ENCODE measurements around the gene HOMER3.
A peak's percentile ranks its signal among the peaks of the same experiment; 100 is the strongest.
"Not testable (repeated sequence)": the region's sequence is repeated elsewhere in the genome, so short reads cannot be mapped to it uniquely, and the experiment has no call there.

HOMER3 gene

GRCh38 chr19:18922228-18922985 lies 18.6 kb downstream of the HOMER3 start:
- DNase-seq = no peak

DNA sequence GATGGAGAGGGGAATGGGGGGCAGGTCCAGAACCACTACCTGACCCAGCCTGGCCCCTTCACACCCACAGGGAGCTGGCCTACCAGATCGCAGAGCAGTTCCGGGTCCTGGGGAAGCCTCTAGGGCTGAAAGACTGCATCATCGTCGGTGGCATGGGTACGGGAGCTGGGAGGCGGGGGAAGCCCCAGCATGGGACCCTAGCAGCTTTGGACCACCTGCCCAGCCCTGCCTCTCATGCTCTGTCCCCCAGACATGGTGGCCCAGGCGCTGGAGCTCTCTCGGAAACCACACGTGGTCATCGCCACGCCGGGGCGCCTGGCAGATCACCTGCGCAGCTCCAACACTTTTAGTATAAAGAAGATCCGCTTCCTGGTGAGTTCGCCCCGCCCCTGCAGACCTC lies 19.4 kb downstream of the HOMER3 start:
- DNase-seq = no peak

GRCh38 chr19:18920400-18920799 lies 20.6 kb downstream of the HOMER3 start:
- DNase-seq = no peak

GRCh38 chr19:18919900-18920214 lies 21.2 kb downstream of the HOMER3 start:
- no peak for DNase-seq

GRCh38 chr19:18919086-18919899 lies 21.7 kb downstream of the HOMER3 start, which contains the start of the genes COPE and DDX49:
Gene COPE (minus strand): TSS chr19:18919387. CDS start chr19:18919348, 39 bp downstream.
Gene DDX49 (plus strand): TSS chr19:18919715. CDS start chr19:18919742, 27 bp downstream.
- DNase-seq = peak; percentile 100

DNA sequence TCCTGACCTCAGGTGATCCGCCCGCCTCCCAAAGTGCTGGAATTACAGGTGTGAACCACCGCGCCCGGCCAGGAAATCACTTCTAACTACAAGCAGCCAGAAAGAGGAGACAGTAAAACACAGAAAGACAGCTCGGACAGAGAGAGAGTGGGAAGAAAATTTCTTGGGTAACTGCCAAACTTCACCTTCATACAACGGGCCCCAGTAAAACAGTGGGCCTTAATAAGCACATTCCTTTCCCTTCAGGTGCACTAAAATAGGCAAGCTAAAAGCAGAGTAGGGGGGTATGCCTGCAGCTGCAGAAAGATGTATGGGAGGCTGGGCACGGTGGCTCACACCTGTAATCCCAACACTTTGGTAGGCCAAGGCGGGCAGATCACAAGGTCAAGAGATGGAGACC lies 23.4 kb downstream of the HOMER3 start:
- not testable (repeated sequence) for DNase-seq

DNA sequence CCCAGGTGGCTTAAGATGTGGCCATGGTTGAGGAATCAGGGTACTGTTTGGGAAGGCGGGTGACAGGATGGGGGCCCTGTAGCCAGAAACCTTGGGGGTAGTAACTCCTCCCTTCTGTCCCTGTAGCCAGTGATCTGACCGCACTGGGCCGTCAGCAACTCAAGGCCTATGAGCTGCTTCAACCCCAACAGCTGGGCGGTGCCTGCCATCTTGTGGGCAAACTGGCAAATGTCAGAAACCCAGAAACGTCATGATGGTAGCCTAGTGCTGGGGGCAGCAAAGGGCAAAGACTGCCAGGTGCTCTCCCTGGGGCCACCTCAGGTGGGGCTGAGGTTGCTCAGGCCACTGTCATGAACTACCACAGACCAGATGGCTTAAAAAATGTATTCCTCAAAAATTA lies 25.4 kb downstream of the HOMER3 start:
- peak; percentile 74 for DNase-seq

DNA sequence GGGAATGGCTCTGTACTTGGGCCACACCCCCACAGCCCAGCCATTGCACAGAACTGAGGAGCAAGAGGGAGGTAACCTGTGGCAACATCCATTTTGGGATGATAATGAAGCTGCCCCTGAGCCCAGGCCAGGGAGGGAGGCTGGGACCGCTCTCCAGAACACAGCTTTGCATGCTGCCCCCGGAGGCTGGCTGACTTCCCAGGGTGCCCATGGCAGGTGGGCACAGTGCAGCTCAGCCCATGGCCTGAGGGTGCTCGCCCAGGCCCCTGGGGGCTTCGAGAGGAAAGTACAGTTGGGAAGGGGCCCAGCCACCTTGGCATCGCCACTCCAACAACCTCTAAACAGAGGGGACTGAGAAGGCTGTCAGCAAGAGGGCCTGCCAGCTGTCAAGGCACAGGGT lies 27.6 kb downstream of the HOMER3 start:
- DNase-seq = no peak

GRCh38 chr19:18912933-18913332 lies 28.1 kb downstream of the HOMER3 start:
- DNase-seq = no peak

DNA sequence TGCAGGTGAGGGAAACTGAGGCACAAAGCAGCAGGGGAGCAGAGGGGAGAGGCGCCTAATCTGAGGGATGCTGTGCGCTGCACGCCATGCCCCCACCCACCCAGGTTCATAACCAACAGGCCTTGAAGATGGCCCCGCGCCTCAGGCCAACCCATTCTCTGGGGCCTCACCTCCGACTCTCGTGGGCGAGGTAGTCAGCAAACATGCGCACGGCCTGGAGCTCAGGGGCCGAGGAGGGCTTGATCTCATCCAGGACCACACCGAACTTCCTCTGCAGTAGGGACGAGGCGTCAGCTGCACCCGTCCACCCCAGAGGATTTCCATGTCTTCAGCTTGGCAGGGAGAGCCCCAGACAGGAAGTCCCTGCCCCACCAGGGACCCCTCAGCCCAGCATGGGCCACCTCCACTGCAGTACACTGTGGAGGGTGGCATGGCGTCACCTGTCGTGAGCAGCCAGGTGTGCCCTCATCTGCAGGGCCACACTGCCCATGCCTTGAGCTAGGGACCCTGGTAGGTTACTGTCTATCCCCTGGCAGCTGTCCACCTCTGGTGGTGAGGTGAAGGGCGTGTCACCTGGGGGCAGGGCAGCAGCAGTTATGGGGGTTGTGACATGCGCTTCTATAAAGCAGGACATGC lies 30.1 kb downstream of the HOMER3 start:
- DNase-seq = no peak

GRCh38 chr19:18910010-18910409 lies 31.0 kb downstream of the HOMER3 start:
- DNase-seq = no peak

DNA sequence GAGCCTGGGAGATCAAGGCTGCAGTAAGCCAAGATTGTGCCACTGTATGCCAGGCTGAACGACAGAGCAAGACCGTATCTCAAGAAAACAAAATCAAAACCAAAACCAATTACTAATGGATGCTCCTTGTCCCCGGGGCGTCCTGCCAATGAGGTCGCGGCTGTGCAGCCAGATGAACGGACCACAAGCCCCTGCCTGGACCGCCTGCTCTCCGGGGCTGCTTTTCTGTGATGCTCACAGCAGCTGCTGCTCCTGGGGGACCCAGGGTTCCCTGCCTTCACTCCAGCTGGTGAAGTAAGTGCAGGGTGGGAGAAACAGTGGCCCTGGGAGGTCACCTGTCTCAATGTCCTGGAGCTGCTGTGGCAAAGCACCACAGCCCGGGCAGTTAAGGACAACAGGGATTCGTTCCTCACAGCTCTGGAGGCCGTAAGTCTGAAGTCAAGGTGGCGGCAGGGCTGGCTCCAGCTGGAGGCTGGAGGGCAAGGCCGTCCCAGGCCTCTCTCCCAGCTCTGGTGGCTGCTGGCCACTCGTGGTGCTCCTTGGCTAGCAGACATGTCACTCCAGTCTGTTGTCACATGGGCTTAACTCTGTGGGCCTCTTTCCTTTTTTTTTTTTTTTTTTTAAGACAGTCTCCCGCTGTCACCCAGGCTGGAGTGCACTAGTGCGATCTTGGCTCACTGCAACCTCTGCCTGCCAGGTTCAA lies 31.9 kb downstream of the HOMER3 start:
- DNase-seq = no peak

GRCh38 chr19:18906605-18907519 lies 34.2 kb downstream of the HOMER3 start:
- no peak for DNase-seq

GRCh38 chr19:18905513-18906236 lies 35.3 kb downstream of the HOMER3 start:
- DNase-seq = no peak

- no peak for DNase-seq
These were observed 36.0 kb downstream of the HOMER3 start for GRCh38 chr19:18905058-18905456.

- DNase-seq = no peak
These were observed 36.5 kb downstream of the HOMER3 start for GRCh38 chr19:18904334-18905057.

DNA sequence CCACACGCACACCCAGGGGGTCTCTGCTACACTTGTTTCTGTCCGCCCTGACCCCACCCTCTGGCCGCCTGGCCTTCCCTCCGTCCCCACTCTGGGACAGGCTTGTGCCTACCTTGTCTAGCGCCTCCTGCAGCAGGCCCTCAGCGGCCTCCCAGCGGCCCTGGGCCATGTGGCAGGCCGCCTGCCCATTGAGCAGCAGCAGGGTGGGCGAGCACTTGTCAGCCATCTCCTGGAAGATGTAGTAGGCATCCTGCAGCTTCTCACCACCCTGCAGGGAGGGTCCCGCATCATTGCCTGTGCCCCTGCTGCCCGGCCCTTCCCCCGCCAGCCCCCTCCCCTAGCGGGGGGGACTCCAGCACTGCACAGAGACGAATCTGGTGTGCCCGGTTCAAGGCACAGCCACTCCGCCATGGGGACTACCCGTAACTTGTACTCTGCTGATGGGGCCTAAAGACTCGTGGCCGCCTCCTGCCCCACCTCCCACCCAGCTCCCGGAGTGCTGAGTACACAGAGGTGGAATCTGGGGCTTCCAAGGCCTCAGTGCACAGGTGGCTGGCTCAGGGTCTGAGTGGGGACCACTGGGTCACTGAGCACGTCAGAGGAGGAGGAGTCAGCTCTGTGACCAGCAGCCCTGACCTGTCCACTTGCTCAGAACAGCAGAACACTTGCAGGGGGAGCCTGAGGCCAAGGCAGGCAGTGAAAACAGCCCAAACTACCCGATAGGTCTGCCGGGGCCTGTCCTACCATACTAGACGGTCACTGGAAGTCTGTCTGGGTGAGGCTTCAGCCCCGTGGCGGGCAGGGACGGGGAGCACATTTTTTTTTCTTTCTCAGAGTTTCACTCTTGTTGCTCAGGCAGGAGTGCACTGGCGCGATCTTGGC lies 37.6 kb downstream of the HOMER3 start:
- no peak for DNase-seq

- not testable (repeated sequence) for DNase-seq
These were observed 38.5 kb downstream of the HOMER3 start for GRCh38 chr19:18902519-18902918.

DNA sequence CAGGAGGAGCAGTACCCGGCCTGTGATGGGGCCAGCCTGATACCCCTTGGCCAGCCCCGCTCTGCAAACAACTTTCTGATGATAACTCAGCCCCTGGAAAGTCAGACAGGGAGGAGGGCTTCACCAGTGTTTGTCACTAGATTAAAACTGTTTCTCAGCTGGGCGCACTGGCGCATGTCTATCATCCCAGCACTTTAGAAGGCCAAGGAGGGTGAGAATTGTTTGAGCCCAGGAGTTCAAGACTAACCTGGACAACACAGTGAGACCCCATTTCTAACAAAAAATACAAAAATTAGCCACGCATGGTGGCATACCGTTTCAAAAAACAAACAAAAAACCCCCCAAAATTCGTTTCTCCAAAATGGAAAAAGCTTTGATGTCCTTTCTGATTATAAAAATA lies 39.5 kb downstream of the HOMER3 start:
- DNase-seq = no peak

Data from hematopoietic multipotent progenitor cell treated with erythropoietin and hydrocortisone succinate and interleukin-3 and kit ligand, for 8 days (in vitro differentiated cells).